Limb (tissue), 2 donors: ENCODE results near the gene APOL2.
A peak's percentile ranks its signal among the peaks of the same experiment; 100 is the strongest.
"Not testable (repeated sequence)": the region's sequence is repeated elsewhere in the genome, so short reads cannot be mapped to it uniquely, and the experiment has no call there.

Experiments used
- DNase-seq, 2 donors: peaks; one replicate each; pipeline ENCODE4 v3.0.0-alpha.2; 2016; ENCODE audit errors: extremely low spot score in 2 of 2

APOL2 gene

DNA sequence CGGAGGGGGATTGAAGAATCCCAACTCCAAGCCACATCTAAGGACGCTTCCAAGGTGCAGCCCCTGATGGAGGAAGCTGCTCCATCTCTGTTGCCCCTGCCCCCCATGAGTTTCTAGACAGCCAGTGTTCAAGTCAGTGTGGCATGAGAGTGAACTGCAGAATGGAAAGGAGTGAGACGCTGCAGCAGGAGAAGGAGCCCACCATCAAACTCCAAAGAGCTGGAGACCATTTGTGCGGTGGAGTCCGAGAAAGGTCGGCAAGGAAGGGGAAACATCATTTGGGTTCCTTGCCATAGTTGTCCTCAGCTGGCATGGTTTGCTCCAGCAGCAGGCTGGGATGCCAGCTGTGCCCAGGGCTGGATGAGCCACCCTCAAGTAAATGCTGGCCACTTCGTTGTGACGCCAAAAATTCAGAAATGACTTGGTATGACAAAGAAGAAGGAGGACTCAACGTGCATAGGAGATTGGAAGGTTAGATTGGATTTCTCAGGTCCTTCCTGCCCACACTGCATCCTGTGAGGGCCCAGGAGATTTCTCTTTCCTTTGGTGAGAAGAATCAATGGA is 16.4 kb downstream of the APOL2 start:
- no peak for DNase-seq

DNA sequence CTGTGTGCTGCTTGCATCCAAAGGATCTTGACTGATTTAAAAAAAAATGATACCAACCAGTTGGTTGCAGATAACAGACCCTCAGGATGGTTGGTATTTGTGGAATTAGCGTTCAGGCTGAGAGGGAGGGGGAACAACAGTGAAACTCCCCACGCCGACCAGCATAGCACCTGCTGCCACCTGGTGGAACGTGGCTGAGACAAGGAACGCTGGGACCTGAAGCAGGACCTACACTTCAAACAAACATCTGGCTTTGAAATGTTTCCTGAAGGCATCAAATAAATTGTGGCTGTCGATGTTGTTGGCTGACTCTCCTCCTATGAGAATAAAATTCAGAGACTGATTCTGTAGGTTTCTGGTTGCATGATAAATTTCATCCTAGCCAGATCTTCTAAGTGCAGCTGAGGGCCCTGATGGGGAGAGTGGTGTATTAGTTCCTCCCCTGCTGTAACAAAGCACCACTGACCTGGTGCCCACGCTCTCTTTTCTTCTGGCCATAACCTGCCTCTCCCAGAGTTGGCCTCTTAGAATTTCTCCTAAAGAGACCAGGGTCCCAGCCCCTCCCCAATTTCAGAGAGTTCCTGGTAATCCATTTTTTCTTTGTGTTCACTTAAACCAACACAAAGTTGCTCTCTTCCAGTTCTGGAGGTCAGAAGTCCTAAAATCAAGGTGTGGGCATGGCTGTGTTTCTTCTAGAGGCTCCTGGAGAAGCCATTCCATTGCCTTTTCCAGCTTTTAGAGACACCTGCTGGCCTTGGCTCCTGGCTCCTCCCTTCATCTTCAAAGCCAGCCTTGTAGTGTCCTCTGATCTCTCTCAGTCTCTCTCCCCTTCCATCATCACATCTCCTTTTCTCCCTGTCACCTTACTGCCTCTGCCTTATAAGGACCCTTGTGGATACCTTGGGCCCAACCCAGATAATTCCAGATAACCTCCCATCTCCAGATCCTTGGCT is 17.3 kb downstream of the APOL2 start:
- DNase-seq, result peak in 1 of 2 donors; percentile 76

DNA sequence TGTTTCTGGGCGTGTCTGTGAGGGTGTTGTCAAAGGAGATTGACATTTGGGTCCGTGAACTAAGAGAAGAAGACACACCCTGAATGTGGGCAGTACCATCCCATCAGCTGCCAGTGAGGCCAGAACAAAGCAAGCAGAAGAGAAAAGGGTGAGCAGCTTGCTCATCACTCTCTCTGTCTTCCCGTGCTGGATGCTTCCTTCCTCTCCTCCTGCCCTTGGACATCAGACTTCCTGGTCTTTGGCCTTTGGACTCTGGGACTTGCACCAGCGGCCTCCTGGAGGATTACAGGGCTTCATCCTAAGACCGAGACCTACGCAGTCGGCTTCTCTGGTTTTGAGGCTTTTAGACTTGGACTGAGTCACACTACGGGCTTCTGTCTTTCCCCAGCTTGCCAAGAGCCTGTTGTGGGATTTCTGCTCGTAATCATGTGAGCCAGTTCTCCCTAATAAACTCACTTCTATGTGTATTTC is 18.8 kb downstream of the APOL2 start:
- no peak for DNase-seq

DNA sequence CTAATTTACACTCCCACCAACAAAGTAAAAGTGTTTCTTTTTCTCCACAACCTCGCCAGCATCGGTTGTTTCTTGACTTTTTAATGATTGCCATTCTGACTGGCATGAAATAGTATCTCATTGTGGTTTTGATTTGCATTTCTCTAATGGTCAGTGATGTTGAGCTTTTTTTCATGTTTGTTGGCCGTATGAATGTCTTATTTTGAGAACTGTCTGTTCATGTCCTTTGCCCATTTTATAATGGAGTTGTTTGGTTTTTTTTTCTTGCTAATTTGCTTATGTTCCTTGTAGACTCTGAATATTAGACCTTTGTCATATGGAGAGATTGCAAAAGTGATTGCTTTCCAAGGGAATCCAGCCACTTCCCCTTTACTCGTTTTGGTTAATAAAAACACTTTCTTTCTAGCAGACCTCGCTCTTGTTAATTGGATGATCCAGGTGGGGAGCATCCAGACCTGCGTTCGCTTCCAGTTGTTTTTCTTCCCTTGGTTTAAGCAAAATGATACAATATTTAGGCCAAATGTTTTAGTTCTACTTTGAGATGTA is 20.6 kb downstream of the APOL2 start:
- no peak for DNase-seq

DNA sequence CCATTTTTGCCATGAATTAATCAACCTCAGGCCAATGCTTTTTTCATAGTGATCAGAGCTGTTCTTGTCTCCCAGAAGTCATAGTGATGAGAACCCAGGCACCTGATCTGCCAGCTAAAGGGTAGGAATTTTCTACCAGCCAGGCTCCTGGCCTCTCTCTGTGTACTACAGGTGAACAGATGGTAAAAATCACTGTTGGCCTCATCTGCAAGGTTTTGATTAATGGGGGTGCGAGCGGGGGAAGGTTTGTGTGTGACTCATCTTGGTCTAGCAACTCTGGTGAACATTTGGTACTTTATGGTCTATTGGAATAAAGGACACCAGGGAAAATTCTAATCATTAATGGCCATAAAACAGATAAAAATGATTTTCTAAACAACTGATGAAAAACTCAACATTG is 23.3 kb downstream of the APOL2 start:
- DNase-seq, result no peak

DNA sequence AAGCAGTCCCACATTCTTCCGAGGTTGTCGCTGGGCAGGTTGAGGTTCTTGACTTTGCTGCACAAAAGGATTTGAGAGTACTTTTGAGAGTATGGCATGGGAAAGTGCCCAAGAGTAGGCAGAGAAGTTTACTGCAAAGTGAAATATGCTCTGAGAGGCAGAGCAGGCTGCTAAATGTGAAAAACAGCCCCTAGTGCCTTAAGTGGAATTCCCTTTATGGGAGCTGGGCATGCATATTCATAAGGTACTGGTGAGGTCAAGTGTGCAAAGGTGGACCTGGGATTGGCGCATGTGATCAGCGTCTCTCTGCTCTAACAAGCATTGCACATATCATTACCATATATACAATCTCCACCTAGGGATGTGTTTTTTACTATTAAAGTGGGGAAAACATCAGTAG is 25.7 kb downstream of the APOL2 start:
- DNase-seq, result no peak

DNA sequence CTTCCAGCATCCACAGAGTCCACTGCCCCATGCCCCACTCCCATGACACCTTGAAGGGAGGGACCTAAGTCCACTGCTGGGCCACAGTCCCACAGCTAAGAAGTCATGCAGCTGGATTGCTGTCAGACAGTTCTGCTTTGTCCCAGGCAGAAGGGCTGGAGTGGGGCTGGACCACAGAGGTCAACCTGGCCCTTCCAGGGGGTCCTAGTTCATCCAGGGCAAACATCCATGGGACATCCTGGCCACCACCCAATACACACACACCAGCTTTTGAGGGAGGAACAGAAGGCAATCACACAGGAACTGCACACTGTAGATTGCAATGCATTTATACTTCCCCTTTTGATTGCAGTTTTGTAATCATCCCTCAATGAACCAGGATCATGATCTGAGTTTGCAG is 26.4 kb downstream of the APOL2 start:
- DNase-seq, result no peak

DNA sequence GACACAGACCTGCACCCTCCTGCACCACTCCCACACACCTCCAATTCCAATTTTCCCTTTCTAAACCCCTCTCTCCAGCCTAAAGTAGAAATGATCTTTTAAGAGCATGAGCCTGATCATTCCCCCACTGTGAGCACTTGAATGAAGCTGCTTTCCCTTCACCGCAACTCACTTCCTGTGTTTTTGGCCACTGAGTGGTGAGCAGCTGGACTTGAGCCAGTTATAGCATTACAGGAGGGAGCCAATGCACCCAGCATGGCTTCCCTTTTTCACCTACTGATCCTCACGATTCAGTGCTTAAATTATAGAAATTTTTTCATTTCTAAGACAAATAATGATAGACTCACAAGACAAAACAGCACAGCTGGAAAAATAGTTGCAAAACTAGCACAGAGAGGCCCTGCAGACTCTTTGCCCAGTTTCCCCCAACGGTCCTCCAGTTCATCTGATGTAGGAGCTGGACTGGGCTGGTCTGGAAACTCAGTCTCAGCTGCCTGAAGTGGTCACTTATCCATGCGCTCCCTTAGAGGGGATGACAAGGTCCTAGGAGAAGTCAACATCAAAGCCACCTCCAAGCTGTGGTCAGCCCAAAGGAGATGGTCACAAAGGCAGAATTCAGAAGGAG is 28.0 kb downstream of the APOL2 start:
- DNase-seq, result no peak

DNA sequence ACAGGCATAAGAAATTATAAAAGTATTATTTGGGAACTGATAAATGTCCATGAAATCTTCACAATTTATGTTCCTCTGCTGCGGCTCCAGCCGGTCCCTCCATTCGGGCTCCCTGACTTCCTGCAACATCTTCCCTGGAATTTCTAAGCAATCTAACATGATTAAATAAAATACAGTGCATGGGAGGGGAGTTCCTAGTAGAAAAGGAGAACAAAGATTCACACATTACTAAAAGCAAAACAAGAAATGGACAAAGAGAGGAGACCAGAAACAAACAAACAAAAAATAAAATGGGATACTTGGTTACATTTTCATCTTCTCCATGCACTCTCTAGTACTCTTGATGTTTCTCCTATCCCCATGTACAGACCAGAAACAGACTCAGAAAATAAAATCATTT is 29.1 kb downstream of the APOL2 start:
- DNase-seq, result no peak

DNA sequence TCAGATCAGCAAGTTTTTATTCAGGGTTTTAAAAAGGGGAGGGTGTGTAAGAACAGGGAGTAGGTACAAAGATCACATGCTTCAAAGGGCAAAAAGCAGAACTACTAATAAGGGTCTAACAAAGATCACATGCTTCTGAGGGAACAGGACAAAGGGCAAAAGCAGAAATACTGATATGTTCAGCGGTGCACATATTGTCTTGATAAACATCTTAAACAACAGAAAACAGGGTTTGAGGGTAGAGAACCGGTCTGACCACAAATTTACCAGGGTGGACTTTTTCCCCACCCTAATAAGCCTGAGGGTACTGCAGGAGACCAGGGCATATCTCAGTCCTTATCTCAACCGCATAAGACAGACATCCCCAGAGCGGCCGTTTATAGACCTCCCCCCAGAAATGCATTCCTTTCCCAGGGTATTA is 29.8 kb downstream of the APOL2 start:
- DNase-seq, result not testable (repeated sequence)

DNA sequence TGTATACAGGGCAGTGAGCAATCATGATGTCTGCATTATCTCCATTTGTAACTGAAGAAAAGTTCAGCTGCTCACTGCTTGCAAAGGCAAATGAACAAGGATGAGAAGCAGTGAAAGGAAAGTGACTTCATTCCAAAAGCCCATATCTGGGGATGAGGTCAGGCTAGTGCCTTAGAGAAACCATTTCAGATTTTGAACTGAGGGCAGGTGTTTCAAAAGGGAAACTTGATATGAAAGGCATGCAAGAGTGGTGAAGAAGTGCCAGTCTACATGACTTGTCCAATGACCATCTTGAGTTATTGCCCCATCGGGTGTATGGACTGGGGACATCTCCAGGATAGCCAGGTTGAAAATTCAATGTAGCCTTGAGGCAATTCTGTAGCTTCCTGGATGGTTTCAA is 30.4 kb downstream of the APOL2 start:
- no peak for DNase-seq

DNA sequence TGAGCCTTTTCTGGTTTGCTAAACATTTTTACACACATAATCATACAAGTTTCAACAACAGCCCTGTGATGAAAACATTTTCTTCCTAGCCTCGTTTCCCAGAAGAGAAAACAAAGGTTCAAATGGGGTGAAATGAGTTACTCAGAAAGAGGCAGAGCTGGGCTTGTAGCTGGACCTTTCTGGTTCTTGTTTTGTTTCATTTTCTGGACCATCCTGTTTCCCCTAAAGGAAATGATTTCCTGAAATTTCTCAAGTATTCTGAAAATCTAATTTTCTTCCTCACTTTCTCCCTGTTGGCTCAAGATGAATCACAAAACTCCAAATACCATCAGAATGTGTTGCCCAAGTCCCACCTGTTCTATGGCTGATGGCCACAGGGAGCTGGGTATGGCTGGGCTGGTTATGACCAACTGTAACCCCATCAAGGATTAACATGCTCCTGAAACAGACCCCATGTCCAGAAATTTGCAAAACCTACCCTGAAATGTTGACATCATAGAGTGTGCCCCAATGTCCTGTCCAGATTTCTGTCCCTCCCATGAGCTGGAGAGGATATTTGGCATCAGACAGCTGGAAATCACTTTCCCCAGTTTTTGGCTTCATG is 31.1 kb downstream of the APOL2 start:
- DNase-seq, result no peak

DNA sequence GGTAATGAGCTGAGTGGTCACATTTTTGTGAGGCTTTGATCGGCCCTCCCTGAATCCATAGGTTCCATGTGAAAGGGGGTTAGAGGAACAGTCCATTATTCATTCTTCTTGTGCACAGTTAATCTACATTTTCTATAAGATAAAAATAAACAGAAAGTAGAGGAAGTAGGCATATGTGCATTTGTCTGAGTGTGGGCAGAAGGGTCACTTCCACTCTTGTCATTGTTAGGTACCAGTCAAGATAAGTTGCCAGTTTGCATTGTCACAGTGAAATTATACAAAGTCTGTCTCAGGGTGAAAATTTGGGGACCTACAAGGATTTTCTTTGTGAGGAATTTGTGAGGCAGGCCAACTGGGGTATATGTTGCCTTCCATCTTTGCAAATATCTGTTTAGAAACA is 33.1 kb downstream of the APOL2 start:
- DNase-seq, result no peak

DNA sequence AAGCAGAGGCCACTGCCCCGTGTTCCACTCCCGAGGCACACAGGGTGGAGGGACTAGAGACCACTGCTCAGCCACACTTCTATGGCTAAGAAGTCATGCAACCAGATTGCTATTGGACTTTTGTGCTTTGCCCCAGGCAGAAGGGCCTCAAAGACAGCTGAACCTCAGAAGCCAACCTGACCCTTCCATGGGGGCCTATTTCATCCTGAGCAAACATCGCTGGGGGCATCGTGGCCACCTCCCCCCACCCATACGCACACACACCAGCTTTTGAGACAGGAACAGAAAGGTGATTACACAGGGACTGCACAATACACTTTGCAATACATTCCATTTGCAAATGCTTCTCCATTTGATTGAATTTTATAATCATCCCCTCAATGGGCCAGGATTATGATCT is 33.8 kb downstream of the APOL2 start:
- DNase-seq, result peak in 1 of 2 donors; percentile 4

DNA sequence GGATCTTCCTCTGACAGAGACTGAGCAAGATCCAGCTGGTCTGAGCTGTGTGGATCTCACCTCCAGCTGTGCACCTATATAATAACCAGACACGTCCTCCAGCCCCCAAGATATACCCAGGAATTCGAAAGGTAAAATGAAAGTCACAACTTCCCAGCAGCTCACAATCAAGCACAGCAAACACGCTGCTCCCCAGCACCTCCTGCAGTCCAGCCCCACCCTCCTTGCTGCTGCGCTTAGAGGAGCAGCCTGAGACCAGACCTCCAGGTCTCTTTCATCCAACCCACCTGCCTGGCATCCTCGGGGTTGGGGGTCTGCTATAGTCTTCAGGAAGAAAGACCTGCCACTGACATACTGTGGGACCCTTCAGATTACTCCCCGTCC is 34.7 kb downstream of the APOL2 start:
- DNase-seq, result no peak

DNA sequence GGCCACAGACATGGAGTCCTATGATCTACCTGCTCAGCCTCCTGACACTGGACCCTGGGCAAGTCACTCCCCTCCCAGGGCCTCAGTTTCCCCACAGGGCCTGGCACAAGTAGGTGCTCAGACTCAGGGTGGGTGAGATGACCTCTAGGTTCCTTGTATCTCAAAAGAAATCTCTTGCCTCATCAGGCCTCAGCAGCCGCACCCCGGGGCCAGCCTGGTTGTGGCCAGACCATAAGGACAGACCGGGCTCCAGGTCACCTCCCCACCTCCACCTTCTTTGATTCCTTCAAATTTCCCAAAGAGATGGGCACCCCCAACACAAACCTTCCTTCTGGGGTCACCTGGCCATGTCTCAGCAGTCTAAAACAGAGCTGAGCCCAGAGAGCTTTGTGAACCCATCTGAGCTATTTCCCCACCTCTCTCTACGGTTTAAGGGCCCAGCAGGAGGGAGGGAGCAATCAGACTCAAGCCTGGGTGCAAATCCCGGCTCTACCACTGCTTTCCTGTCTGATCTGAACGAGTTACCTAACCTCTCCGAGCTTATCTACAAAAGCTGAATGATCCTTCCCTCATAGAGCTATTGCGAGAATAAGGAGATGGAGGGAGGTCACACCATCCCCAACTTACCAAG is 35.2 kb downstream of the APOL2 start:
- DNase-seq, result peak in 1 of 2 donors; percentile 17

DNA sequence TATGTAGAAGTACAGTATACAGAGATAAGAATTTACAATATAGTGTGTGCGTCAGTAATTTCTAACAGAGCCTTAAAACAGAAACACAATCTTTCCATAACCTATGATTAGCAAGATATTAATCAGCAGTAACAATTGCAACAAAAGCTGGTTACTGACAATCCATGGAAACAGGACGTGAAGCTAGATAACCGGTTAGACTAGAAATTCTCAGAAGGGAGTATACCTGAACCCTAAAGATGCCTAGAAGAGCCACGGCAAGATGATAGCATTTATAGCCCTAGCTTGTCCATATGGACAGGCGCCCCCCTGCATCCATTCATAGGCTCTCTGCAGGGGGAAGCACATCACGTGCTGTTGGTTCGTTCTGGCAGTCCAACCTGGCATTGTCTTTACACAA is 35.9 kb downstream of the APOL2 start:
- peak in 1 of 2 donors; percentile 16 for DNase-seq

DNA sequence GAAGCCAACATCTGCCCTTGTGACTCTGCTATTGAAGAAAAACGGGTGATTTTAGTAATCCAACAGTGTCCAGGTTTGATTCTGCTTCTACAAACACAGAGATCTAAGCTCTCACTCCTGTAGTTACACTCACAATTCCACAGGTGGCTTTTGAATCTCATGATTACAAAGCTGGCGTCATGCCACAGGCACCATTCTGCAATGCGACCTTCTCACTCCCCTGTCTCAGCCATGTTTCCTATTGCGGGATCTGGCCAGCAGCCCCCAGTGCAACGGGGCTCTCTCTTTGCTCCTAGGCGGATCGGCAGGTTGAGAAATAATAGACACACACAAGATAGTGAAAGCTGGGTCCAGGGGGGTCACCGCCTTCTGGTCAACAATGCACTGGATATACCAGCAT is 36.4 kb downstream of the APOL2 start:
- peak in 1 of 2 donors; percentile 50 for DNase-seq

DNA sequence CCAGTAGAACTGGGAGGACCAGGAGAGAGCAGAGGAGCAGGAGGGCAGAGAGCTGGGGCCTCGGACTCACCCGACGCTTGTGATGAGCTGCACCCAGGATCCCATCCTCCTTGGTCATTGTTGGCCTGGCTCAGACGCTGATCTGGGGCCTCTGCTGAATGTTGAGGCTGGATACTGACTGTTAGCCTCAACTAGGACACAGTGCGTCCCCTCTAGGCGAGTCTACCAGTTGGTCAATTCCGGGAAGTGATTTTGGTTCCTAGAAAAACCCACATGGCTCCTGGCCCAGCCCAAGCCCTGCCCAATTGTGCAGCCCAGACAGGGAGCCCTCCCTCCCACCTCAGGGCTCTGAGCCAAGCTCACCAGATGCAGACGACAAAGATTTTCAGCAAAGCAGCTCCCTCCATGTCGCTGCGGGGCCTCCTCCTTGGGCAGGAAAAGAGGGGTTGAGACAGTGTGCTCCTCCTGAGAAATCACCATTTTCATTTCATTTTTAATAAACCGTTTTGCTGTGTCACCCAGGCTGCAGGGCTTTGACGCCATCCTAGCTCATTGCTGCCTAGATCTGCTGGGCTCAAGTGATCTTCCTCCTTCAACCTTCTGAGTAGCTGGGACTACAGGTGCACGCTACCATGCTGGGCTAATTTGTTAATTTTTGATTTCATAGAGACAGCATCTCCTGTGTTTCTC is 37.6 kb downstream of the APOL2 start, which contains the start of gene APOL4:
Gene APOL4, minus strand, starts transcription at position 180 of the 690 bp plus-strand sequence. Its CDS starts 75 bp downstream, at position 105.
- DNase-seq, result peak; percentile 73 to 82

DNA sequence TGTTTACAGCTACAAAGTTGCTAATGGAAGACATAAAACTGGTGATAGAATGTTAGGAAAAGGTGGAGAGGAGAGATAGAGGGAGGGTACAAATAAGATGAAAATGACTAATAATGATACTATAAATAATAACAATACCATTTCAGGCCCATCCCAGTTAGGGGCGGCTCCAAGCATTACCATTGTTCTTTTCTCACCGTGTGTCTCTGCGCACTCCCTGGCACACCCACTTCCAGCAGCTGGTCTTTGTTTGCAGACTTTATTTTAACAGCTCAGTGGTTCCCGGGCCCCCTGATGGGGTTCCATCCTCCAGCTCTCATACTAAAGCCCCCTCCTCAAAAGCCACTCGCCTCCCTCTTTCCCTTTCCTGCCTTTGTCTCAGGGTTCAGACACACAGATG is 38.3 kb downstream of the APOL2 start:
- DNase-seq, result not testable (repeated sequence)
